Measurements from ENCODE around the gene CLASRP.

Gene CLASRP

DNA sequence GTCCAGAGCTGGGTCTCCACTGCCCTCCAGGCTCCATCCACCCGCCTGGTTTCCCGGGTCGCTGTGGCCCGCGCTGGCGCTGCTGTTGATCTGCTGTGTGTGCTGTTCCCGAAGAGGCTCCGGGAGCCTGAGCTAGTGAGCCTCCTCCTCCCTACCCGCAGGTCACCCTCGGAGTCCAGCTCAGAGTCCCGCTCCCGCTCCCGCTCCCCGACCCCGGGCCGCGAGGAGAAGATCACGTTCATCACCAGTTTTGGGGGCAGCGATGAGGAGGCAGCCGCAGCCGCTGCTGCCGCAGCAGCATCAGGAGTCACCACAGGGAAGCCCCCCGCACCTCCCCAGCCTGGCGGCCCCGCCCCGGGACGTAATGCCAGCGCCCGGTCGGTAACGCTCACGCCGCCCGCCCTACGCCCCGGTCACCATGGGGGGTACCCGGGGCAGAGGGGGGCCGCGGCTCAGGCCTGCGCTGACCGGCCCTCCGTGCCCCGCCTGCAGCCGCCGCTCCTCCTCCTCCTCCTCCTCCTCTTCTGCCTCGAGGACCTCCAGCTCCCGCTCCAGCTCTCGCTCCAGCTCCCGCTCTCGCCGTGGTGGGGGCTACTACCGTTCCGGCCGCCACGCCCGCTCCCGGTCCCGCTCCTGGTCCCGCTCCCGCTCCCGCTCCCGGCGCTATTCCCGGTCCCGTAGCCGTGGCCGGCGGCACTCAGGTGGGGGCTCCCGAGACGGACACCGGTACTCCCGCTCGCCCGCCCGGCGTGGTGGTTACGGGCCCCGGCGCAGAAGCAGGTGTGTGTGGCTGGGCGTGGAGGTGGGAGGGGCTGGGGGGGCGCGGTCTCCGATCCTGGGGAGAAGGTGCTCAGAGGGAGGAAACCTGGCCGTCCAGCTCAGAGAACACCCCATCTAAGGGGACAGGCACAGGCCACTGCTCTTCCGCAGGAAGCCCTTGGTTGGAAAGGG, 25.3 kb downstream of the CLASRP start:
- DNase-seq: no peak

DNA sequence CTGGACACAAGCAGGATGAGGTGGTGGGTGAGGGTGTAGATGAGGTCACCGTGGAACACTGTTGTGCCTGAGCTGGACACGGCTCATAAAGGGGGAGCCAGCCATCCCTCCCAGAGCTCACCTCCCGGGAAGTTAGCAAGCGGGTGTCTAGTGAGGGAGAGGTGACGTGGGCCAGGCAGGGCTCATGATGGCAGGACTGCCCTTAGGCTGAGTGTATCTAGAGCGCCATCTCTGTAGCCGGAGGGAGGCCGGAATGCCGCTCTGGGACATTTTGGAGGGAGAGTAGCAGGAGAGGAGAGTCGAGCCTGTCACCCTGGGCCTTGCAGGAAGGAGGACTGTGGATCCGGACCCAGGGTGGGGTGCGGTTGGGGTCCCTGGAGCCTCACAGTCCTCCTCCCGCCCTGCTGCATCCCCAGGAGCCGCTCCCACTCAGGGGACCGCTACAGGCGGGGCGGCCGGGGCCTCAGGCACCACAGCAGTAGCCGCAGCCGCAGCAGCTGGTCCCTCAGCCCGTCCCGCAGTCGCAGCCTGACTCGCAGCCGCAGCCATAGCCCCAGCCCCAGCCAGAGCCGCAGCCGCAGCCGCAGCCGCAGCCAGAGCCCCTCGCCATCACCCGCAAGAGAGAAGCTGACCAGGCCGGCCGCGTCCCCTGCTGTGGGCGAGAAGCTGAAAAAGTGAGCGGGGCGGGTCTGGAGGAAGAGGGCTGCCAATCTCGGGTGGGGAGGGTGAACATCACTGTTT, 28.2 kb downstream of the CLASRP start:
- DNase-seq: no peak

DNA sequence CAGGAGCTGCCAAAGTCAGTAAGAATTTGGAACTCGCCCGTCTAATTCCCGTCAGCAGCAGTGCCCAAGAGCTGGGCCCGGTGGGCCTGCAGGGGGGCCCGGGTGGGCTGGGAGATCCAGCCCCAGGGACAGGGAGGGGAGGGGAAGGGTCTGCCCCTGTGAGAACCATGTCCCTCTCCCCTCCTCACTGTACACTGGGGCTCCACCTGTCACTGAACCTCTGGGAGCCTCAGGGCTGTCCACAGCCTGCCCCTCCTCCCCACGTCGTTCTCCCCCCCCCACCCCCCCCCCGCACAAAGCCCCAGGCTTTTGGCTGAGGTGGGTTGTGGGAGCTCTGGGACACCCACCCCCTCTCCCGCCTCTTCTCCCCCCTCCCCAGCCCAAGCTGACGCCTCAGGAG, 29.2 kb downstream of the CLASRP start:
- DNase-seq: no peak

DNA sequence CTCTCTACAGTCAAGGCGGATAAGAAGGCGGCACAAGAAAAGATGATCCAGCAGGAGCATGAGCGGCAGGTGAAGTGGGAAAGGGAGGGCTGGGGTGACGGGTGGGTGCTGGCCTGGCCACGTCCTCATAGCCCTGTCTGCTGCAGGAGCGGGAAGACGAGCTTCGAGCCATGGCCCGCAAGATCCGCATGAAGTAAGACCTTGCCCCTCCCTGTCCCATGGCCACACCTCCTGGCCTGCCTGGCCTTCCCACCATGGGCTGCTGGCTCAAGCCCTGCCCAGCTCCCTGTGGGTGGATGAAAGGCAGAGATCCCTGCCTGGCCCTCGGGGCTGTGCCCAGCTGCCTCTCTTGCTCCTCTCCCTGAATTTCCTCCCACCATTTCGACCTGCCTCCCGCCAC, 30.2 kb downstream of the CLASRP start:
- DNase-seq: no peak

DNA sequence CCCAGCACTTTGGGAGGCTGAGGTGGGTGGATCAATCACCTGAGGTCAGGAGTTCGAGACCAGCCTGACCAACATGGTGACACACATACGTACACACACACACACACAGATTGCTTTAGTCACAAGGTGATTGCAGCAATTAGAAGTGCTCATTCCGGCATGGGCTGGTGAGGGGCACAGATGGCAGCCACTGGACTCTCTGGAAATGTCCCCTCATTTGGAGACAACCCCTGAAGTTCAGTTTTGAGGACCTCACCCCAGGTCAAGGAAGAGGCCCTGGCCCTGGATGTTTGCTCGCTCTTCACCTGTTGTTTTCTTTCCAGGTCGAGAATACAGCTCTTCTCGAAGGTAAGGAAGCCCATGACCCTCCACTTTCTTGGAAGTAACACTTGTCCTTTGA, 31.4 kb downstream of the CLASRP start:
- no peak for DNase-seq

DNA sequence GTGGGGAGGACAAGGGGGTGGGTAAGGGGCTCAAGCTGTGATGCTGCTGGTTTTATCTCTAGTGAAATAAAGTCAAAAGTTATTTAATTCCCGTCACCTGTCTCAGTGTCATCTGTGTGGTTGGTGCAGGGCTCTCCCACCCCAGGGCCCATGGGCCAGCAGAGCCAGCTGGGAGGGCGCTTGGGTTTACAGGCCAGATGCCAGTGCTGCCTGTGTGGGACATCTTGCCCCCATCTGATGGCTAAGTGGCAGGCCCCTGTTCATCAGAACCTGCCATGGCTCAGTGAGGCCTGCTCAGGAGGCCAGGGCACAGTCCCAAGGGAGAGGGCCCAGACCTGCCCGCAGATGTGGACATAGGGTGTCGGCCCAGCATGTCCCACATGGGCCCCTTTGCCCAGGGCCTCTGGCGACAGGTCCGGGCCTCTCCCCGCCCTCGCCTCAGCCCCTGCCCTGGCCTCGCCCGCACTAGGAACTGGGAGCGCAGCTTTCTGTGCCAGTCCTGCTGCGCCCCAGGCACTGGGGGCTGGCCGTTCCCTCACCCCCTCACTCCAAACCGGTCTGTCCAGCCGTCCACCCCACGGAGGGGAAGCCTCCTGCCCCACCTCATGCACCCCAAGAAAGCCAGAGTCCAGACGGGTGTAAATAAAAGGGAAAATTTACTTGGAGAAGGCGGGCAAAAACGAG, 32.2 kb downstream of the CLASRP start:
- DNase-seq: no peak

DNA sequence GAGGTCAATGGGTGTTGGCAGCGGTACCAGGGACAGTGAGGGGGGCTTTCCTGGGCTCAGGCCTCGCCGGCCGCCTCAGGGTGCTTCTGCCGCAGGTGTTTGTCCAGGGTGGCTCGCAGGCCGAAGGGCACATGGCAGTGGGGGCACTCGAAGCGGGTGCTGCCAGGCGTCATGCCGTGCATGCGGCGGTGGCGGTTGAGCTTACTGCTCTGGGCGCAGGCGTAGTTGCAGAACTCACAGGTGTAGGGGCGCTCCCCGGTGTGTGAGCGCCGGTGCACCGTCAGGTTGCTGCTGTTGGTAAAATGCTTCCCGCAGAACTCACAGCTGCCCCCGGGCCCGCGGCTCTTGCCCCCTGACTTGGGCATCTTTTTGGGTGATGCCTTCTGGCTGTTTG, 32.7 kb downstream of the CLASRP start:
- DNase-seq: no peak

DNA sequence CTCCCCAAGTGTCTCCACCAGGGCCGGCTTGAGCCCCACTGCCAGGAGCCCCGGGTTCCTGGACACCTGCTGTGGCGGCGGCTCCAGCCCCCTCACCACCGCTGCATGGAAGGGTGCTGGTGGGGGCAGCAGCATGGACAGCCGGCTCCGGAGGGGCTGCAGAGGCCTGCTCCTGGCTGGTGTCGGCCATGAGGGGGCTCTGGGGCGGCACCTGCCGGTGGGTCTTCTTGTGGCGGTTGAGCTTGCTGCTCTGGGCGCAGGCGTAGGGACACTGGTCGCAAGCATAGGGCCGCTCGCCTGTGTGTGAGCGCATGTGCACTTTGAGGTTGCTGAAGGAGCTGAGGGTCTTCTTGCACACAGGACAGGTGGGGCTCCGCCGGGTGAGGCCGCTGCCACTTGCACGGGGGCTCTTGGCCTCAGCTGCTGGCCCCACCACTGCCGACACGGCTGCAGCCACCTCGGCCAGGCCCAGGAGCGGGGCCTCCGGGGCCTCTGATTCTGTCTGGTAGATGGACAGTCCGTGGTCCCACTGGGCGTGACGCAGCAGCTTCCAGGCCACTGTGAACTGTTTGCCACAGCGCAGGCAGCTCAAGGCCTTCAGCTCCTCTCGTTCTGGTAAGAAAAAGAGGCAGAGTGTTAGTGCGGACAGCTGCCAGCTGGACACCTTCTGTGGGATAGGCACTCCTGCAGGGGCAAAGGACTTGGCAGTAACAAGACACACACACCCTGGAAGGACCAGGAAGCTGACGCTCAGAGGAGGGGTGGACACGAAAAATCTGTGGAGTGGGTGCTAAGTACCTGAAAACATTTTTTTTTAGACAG, 33.3 kb downstream of the CLASRP start:
- DNase-seq: no peak

DNA sequence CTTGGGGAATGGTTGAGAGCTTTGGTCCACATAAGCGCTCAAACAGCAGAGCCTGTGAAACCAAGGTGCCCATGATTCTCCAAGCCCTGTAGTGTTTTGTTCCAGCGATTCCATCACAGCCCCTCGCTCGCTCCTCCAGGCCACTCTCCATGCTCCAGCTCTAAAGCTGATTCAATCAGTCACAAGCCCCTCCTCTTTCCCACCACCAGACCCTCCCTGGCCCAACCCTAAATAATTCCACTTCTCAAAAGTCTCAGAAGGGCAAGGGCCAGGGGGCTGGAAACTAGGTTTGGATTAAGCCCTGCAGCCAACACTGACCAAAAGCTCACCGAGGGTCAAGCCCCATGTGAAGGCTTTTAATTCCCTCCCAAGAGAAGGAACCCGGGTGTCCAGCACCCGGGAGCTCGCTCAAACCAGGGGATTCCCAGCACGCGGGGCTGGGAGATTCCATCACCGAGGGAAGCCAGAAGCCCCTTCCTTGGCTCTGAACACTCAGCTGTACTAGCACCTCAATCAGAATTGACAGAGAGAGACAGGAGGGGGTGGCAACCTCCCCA, 36.0 kb downstream of the CLASRP start:
- DNase-seq: no peak

DNA sequence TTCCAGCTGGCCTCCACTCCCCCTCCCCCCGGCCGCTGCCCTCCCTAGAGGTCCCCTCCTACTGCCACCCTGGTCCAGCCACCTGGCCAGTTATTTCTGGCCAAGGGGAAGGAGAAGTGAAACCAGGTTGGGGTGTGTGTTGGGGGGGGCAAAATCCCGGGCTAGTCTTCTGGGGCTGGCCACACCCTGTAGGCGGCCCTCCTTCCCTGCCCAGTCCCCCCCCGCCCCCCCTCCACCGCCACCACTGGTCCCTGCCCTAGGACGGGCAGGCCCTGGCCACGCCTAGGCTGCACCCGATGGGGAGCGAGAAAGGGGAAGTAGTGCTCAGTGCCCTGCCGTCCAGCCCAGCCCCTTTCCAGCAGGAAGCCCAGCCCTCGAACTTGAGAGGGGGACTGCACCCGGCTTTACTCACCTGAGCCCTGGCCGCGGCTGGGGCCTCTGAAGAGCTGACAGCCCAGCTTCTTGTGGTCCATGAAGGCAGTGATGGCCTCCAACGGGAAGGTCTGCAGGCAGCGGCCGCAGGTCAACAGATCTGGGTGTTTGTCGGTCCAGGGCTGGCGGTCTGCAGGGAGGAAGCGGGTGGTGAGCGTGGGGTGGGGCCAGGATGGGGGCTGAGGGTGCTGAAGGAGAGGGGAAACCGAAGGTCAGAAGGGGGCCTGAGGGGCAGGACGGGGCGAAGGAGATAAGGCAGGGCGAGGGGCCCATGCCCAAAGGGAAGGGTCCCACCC, 36.6 kb downstream of the CLASRP start:
- peak; percentile 36 for DNase-seq

DNA sequence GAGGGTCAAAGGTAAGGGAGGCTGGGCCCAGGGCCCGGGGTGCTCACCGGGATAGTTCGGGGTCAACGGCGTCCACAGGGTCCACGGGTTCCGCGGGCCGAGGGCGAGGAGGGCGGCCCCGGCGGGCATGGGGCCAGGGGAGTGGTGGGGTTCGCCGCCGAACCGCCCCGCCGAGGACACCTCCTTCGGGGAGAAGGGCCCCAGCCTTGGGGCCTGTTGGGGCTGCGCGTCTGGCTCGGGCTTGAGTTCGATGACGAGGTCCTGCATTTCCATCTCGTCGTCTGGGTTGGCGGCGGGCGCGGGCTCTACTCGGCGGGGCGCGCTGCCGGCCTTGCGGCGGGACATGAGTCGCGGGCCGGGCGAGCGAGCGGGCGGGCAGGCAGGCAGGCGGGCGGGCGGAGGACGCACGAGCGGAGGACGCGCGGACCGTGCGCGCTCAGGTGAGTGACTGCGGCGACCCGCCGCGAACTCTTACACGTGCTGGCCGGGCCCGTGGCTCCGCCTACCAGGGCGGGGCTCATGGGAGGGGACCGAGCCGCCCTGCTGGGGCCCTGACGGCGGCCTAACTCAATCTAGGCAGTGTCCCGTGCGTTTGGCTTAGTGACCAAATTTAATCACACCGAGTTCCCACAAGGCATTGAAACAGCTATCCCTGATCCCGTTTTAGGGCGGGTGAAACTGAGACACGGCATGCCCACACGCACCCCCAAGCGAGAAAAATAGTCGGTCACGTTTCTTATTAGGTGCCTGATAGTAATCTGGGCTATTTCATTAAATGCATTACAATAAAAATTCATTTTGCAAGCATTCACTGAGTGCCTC, 37.4 kb downstream of the CLASRP start, which contains the start of gene ZNF296:
ZNF296 (minus strand) TSS at position 450 of the 822 bp plus-strand sequence; CDS start at position 345, 105 bp downstream.
- peak; percentile 52 for DNase-seq

DNA sequence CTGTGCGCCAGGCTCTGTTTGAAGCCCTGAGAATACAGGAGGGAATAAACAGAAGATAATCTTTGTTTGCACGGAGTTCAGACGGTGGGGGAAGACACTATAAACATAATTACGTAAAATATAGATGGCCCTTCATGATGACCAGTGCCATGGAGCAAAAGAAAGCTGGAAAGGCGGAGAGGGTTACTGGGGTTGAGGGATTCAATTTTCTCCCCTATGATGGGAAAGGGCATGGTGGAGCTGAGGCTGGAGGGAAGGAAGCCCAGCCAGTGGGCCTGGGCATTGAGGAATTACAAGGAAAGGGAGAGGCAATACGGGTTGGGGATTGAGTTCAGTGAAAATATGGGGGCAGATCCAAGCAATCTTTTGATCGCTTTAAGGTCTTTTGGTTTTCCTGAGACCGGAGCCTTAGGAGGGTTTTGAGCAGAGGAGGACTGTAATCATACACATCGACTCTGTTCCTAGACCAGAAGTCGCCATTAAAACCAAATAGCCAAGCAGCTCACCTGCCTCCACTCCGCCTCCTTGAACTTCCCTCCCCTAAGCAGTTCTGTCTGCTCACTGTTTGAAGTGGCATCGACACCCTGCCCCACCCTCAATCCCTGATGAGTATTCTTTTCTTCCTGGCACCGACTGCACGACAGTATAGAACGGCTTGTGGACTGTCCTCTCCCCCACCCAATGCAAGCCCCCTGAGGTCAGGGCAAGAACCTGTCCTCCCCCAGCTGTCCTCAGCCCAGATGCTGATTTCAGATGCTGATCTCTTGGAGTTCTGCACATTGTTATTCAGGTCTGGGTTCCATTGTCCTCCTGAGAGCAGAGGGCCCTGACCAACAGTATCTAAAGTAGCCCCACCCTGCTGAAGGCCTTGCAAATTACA, 38.2 kb downstream of the CLASRP start:
- DNase-seq: no peak

DNA sequence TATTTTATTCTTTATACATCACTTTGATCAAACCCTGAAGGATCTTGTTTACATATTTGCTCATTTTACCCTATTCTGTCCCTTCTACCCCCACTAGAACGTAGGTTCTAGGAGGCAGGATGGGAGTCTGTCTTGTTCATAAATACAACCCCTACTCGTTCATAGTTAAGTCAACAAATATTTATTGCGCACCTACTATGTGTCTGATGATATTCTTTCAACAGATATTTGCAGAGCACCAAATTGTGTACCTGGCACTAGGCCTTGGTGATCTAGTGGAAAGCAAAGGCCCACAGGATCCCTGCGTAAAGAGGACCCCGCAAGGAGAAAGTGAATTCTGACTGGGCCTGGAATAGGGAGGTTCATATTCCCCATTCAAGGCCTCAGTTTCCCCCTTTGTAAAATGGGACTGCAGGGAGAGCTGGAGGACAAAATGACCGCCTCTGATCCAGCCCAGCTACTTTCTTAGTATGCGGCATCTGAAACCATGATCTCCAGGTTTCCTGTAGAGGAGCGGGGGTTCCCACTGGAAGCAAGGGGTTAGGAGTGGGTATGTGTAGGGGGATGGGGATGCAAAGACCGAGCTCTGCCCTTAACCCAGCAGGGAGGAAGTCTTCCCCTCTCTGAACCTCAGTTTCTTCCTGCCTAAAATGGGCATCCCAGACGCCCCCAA, 39.7 kb downstream of the CLASRP start:
- DNase-seq: no peak

DNA sequence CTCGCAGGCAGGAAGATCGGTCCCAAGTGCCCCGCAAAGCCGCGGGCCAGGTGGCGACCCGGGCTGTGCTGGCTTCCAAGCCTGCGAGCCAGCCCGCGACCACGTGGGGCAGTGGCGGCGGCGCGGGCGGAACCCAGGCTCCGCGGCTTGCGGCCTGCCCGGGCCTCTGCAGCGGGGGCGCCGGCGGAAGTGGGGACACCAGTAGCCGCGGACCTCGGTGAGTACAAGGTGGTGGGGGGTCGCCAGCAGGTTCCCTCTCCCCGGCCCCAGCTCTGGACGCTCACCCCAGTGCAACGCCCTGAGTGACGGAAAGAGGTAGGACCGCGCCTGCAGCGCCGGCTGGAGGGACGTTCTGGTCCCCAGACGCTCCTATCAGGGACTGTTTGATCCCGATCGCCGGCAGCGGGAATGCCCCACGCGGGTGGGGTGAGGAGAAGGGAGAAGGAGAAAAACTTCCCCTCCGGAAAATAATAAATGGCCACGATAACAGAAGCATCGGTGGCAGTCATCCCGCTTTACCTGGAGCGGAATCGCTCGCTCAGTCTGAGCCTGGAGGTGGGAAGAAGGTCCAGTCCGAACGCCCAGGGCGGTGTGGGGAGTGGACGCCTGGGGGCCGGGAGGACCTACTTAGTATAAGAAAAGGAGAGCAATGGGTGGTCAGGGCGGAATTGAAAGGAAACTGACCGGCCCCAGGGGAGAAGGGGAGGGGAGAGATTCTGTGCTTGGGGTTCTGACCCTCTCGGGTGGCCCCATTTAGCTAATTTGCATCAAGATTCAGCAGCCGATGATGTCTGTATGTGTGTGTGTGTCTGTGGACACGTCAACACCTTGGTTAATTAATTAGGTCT, 40.4 kb downstream of the CLASRP start, which contains the start of gene GEMIN7:
GEMIN7 (plus strand) TSS at position 198 of the 848 bp plus-strand sequence. CDS start 10,855 bp downstream, outside the sequence.
- peak; percentile 34 for DNase-seq

DNA sequence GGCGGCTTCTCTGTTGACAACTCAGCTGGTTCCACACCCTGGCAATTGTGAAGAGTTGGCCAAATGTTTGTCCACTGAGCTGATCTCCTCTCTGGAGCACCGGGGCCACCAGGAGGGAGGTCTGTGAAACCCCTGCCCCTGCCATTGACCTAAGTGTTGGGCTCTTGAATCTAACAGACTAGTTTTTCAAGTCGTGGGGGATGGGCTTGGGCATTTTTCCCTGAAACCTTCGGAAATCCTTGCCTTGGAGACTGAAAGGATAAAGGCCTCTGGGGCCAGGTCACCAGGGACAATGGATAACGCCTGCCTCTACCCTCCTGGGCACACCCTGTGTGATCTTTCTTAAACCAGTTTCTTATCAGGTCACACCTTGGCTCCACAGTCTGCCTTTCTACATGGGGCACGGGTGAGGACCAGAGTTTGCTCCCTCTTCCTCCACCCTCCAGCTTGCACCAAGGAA, 41.1 kb downstream of the CLASRP start:
- no peak for DNase-seq

DNA sequence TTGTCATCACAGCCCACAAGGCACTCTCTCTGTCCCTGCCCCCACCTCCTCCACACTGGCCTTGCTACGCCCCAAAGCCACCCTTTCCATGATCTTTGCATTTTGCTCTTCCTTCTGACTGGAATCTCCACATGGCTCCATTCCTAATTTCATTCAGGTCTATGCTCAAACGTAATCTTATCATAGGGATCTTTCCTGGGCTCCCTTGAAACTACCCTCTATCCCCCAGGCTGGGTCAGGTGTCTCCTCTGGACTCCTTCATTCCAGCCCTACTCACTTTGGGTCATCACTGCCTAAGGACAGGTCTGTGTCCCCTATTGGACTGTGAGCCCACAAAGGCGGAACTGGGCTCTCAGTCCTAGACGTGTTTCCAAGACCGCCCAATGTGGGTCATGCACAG, 43.3 kb downstream of the CLASRP start:
- no peak for DNase-seq

DNA sequence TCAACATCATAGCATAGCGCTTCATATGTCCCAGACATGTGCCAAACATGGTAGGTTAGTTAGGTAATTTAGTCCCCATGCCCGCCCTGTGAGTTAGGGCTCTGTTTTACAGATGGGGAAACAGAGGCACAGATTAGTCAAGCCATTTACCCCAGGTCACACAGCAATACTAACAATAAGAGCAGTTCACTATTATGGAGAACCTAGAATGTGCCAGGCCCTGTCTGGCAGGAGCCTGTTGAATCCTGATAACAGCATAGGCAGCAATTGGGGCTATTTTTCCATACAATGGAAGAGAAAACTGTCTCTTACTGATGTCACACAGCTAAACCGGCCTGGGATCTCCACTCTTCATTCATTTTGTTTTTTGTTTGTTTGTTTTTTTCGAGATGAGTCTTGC, 47.6 kb downstream of the CLASRP start:
- DNase-seq: no peak

DNA sequence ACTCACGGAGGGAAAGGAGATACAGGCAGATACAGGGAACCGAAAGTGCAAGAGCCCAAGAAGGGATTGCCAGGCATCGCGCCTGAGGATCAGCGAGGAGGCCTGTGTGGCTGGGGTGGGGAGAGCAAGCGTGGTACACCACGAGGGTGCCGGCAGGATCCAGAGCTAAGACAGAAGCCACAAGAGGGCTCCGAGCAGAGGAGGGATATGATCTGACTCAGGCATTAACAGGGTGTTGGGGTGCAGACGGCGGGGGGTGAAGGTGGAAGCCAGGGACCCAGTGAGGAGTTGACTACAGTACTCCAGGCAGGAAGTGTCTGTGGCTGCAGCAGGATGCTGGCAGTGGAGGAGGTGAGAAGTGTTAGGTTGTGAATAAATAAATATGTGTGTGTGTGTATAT, 48.7 kb downstream of the CLASRP start:
- DNase-seq: no peak
